HepG2 (cell line): ENCODE data around the gene FBLIM1. TPM values are rescaled to one million over a fixed set of nuclear protein-coding genes. Genes with fewer than 3 reads are reported as not detected.

ENCODE experiments used
- ARID5B ChIP-seq: IDR thresholded peaks from 2 replicates; pipeline ENCODE4 v1.4.0; 2020; ENCODE audit warnings: mild to moderate bottlenecking, missing genetic modification reagents
- MIXL1 ChIP-seq: IDR thresholded peaks from 2 replicates; pipeline ENCODE4 v1.6.1; 2016
- TFAP4 ChIP-seq: sonication (generic); IDR thresholded peaks from 2 replicates; pipeline ENCODE4 v1.6.1; 2016; ENCODE audit warnings: low read depth, borderline replicate concordance
- ZBTB10 ChIP-seq: sonication (generic); formaldehyde crosslinking; IDR thresholded peaks from 2 replicates; pipeline ENCODE4 v1.4.0; 2020; ENCODE audit warnings: missing genetic modification reagents, borderline replicate concordance
- ZBTB25 ChIP-seq: IDR thresholded peaks from 2 replicates; pipeline ENCODE4 v1.6.1; 2018; ENCODE audit warnings: missing genetic modification reagents
- ZNF256 ChIP-seq: sonication (generic); formaldehyde crosslinking; conservative IDR thresholded peaks from 2 replicates; pipeline ENCODE4 v1.4.0; 2020; ENCODE audit warnings: missing genetic modification reagents
- ZNF687 ChIP-seq: sonication (generic); formaldehyde crosslinking; IDR thresholded peaks from 2 replicates; pipeline ENCODE4 v1.5.1; 2020; ENCODE audit warnings: mild to moderate bottlenecking, missing genetic modification reagents, moderate library complexity
- ZNF746 ChIP-seq: sonication (generic); formaldehyde crosslinking; IDR thresholded peaks from 2 replicates; pipeline ENCODE4 v1.8.0; 2022; ENCODE audit warnings: mild to moderate bottlenecking, missing genetic modification reagents
- polyA plus RNA-seq, 8 experiments: library from polyadenylated mRNA; depleted of rRNA in 3 of 8; stranded (reverse) in 7 of 8; unstranded in 1 of 8; fragments of >200 nt; fragmentation: Illumina TruSeq in 4 of 8; extraction: Trizol in 4 of 8; gene quantifications; 2 replicates each; pipeline versions ENCODE4 v1.2.1 to v1.2.3, GENCODE V29; 2011 to 2016; ENCODE audit warnings: low read depth in 4 of 8, missing spikeins in 1 of 8, mixed read lengths in 1 of 8; ENCODE audit not compliant: insufficient read depth in 1 of 8
- total RNA-seq, 5 experiments: library from RNA; depleted of rRNA; stranded (reverse); fragments of >200 nt; fragmentation: Illumina TruSeq; extraction: Trizol; gene quantifications; 2 replicates each; pipeline ENCODE4 v1.2.3, GENCODE V29; 2016; ENCODE audit warnings: low read depth in 1 of 5
- TF ChIP-seq, protein P1 (sequence below): sonication (generic); formaldehyde crosslinking; IDR thresholded peaks from 2 replicates; pipeline ENCODE4 v1.4.0; 2020; ENCODE audit warnings: missing genetic modification reagents, borderline replicate concordance
- TF ChIP-seq, protein P2 (sequence below): sonication (generic); formaldehyde crosslinking; IDR thresholded peaks from 2 replicates; pipeline ENCODE4 v1.5.0; 2020; ENCODE audit warnings: mild to moderate bottlenecking, missing genetic modification reagents, borderline replicate concordance

The FBLIM1 gene
- total and polyA plus RNA-seq, 2 of the 13 experiments (the other 11 are each of a cell fraction or from before 2014, with no cell fraction given) = 10.6 to 23.0 TPM

GRCh38 chr1:15802234-15802965 lies 43.8 kb downstream of the FBLIM1 start (continued):
- TF ChIP-seq, protein P1, sequence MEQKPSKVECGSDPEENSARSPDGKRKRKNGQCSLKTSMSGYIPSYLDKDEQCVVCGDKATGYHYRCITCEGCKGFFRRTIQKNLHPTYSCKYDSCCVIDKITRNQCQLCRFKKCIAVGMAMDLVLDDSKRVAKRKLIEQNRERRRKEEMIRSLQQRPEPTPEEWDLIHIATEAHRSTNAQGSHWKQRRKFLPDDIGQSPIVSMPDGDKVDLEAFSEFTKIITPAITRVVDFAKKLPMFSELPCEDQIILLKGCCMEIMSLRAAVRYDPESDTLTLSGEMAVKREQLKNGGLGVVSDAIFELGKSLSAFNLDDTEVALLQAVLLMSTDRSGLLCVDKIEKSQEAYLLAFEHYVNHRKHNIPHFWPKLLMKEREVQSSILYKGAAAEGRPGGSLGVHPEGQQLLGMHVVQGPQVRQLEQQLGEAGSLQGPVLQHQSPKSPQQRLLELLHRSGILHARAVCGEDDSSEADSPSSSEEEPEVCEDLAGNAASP = peak; percentile 30; the same call in 1 of the 2 replicates
- TF ChIP-seq MIXL1 (CRISPR knock-in tag) = peak; percentile 77
- TF ChIP-seq ZNF687 (CRISPR knock-in tag) = peak; percentile 38
- TF ChIP-seq ZNF256 = no peak
- TF ChIP-seq ZBTB10 = no peak
- TF ChIP-seq ZBTB25 (CRISPR knock-in tag) = no peak
- TF ChIP-seq TFAP4 = no peak
- TF ChIP-seq, protein P2, sequence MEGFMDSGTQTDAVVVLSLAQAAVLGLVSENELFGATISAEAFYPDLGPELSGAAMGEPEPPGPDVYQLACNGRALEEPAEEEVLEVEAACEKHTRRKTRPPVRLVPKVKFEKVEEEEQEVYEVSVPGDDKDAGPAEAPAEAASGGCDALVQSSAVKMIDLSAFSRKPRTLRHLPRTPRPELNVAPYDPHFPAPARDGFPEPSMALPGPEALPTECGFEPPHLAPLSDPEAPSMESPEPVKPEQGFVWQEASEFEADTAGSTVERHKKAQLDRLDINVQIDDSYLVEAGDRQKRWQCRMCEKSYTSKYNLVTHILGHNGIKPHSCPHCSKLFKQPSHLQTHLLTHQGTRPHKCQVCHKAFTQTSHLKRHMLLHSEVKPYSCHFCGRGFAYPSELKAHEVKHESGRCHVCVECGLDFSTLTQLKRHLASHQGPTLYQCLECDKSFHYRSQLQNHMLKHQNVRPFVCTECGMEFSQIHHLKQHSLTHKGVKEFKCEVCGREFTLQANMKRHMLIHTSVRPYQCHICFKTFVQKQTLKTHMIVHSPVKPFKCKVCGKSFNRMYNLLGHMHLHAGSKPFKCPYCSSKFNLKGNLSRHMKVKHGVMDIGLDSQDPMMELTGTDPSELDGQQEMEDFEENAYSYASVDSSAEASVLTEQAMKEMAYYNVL (CRISPR knock-in tag) = peak; percentile 56; the same call in 1 of the 2 replicates
- peak; percentile 65; the same call in 1 of the 2 replicates for TF ChIP-seq ZNF746 (CRISPR knock-in tag)
- peak; percentile 76 for TF ChIP-seq ARID5B (CRISPR knock-in tag)
